HEK293T (cell line): ENCODE measurements around the gene EBF3.

Experiments used
- FOXA1 ChIP-seq: fragments of 450-650 bp; IDR thresholded peaks from 2 replicates; pipeline ENCODE4 v1.6.1; 2016; ENCODE audit warnings: mild to moderate bottlenecking
- FOXM1 ChIP-seq: fragments of 450-650 bp; IDR thresholded peaks from 2 replicates; pipeline ENCODE4 v1.6.1; 2017; ENCODE audit warnings: mild to moderate bottlenecking, borderline replicate concordance
- SP1 ChIP-seq: fragments of 450-650 bp; IDR thresholded peaks from 2 replicates; pipeline ENCODE4 v1.6.1; 2017
- TARDBP ChIP-seq: fragments of 450-650 bp; IDR thresholded peaks from 2 replicates; pipeline ENCODE4 v1.6.1; 2016

DNA sequence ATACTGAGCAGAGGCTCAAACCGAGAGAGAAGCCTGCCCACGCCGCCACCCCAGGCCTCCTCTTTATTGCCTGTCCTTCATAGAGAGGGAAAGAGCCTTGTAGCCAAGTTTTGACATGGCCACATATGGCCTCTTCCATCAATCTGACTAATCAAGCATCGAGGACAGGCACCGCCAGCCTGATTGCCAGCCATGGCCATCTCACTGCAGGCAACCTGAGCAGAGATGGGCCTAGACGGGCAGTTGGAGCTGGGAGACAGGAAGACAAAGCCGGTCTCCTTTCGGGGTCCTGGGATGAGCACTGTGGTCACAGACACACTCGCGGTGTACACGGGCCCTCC, 67.2 kb downstream of the EBF3 start:
- no peak for TF ChIP-seq TARDBP
- no peak for TF ChIP-seq FOXM1
- TF ChIP-seq SP1 = no peak
- TF ChIP-seq FOXA1 = no peak
